HG02623 (cell line): ENCODE results near the gene TNPO2.

Source experiments
- ATAC-seq: cut with Tn5 transposase; IDR thresholded peaks from one replicate; pipeline ENCODE4 v1.9.1; 2021; ENCODE audit warnings: moderate library complexity; ENCODE audit not compliant: unreplicated experiment

Gene TNPO2

DNA sequence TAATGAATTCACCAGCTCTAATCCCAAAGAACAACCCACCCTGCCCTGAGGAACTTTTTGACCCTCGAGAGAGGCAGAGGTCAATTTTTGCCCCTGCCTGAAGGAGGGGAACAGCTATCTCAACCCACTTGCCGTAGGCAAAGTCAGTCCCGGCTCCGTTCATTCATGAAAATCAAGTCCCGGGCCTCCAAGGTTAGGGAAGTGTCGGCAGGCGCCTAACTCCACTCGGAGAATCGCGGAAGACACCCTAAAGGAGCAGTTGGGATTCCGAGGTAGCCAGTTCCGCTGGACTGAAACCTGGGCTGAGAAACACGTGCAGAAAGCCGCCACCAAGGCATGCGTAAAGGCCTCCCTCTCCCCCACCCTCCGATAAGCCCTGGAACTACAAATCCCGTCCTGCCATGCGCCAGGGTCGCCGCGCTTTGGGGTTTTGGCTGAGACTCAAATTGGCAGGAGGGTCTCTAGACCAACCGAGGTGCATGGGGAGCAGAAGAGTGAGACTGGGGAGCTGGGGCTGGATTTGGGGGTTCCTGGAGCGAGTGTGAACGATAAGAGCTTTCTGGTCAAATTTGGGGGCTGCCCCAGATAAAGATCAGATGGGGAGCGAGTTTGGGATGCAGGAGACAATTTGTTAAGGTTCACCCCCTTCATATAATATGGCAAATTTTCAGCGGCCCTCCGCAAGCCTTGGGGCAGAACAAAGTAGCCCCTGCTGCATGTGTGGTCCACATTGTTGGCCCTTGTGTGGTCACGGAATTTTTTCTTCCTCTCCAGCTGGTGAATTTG, at the start of gene TNPO2:
TSS of gene TNPO2 (minus strand) at position 292 of the 786 bp plus-strand sequence. CDS start 2,955 bp downstream, outside the sequence.
- ATAC-seq: no peak

DNA sequence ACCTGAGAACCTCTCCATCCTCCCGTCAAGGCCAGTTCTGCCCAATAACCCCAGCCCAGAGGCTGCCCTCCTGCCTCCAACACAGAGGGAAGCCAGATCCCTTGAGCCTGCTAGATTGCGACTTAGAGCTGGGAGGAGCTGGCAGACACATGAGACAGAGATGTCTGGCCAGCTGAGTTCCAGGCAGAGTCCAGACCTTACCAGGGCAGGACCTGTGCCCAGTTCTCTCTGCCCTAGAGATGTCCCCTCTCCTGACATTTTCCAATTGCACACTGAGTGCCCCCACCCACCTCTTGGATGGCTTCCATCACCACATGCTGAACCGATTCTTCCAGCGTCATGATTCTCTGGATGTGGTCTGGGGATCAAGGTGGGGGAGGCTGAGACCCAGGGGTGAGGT, 48.6 kb upstream of the TNPO2 start:
- ATAC-seq: no peak

DNA sequence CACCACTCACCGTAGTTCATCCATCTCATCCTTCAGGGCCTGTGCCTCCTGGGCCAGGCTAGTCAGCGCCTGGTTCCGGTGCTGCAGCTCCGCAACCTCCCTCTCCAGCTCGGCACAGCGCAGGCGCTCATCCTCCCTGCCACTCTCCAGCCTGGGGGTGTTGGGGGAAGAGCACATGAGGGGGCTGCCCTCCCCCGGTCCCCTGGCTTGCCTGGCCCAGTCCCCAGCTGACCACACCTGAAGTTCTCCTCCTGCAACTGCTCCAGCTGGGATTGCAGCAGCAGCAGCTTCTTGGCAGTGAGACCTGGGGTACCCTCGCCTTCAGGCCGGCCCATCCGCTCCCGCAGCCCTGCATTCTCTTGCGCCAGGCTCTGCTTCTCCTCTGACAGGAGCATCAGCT, 47.2 kb upstream of the TNPO2 start:
- no peak for ATAC-seq

- no peak for ATAC-seq
Observed at GRCh38 chr19:12769689-12770088, 46.0 kb upstream of the TNPO2 start.

- no peak for ATAC-seq
Observed at GRCh38 chr19:12767666-12768065, 43.9 kb upstream of the TNPO2 start.

- no peak for ATAC-seq
Observed at GRCh38 chr19:12767150-12767549, 43.4 kb upstream of the TNPO2 start.

DNA sequence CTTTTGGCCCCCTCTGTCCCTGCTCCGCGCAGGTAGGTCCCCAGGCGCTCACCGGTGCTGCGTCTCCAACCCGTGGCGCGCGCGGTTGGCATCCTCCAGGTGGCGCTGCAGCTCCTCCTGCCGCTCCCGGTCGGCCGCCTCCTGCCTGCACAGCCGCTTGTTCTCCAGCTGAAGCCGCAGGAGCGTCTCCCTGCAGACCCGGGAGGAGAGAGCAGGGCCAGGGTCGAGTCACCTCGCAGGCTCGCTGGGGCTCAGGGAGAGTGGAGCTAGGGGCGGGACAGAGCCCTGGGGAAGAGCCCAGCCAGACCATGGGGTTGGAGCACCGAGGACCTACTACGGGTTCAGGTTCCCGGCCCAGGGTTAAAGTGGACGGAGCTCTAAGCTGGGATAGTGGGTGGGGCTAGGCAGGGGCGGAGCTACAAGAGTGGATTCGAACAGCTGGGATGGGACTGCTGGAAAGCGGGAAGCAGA, 42.4 kb upstream of the TNPO2 start:
- no peak for ATAC-seq

GRCh38 chr19:12764698-12765097, 41.0 kb upstream of the TNPO2 start:
- no peak for ATAC-seq

GRCh38 chr19:12763100-12763499, 39.4 kb upstream of the TNPO2 start:
- no peak for ATAC-seq

GRCh38 chr19:12759686-12760085, 36.0 kb upstream of the TNPO2 start:
- ATAC-seq: no peak

DNA sequence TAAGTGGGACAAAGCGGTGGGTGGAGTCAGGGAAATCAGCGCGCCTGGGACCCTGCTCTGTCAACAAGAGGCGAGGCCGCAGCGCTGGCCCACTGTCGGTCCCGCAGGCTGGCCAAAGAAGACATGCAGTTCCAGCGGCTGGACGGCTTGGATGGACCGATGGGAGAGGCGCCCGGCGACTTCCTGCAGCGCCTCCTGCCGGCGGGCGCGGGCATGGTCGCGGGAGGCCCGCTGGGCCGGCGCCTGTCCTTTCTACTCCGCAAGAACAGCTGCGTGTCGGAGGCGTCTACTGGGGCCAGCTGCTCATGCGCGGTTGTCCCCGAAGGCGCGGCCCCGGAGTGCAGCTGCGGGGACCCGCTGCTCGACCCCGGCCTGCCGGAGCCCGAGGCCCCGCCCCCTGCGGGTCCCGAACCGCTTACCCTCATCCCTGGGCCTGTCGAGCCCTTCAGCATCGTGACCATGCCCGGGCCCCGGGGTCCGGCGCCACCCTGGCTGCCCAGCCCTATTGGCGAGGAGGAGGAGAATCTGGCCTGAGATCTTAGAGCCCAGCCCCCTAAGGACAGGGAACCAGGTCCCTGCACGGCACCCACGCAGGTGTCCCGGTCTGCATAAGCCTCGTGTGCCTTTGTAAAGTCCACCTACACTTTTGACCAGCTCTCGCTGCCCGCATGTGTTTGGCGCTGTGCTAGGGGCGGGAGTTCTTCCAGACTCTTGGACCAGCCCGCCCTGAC, 34.0 kb upstream of the TNPO2 start:
- ATAC-seq: no peak

GRCh38 chr19:12756150-12756883, 32.6 kb upstream of the TNPO2 start:
- ATAC-seq: no peak

DNA sequence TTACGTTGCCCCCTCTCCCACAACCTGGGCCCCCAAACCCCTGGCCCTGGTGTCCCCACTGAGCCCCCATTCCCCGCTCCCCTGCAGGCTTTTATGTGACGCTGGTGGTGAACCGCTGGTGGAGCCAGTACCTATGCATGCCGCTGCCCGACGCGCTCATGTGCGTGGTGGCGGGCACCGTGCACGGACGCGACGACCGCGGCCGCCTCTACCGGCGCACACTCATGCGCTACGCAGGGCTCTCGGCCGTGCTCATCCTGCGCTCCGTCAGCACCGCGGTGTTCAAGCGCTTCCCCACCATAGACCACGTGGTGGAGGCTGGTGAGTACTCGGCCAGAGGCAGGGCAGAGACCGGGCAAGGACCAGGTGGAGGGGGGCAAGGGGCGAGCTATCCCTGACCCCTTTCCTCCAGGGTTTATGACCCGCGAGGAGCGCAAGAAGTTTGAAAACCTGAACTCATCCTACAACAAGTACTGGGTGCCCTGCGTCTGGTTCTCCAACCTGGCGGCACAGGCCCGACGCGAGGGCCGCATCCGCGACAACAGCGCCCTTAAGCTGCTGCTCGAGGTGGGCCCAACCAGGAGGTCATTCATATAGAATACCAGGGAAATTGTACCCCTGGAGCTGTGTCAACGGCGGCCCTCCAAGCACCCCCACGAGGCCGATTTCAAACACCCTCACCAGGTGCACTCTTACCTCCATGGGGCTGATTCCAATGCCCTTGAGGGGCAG, 30.9 kb upstream of the TNPO2 start:
- no peak for ATAC-seq

- no peak for ATAC-seq
Observed at GRCh38 chr19:12752056-12752781, 28.5 kb upstream of the TNPO2 start.

- ATAC-seq: no peak
Observed at GRCh38 chr19:12751635-12752034, 27.9 kb upstream of the TNPO2 start, which contains the start of gene BEST2. Gene BEST2 (plus strand): TSS chr19:12751791. CDS start chr19:12752593, 802 bp downstream.

DNA sequence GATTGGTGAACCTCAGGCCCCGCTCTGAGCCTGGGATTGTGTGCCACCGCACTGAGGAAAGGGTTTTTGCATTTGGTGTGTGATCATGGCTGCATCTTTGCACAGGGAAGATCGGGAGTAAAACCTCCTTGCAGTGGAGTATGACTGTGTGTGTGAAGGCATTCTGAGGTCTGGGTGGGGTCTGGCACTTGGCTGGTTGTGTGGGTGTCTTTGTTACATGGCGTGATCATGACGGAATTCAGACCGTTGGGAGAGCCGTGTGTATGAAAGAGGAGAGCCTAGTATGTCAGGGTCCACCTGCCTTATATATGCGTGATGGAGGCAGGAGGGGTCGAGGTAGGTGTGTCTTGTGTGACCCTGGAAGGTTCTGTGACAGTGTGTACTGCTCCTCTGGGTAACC, 27.1 kb upstream of the TNPO2 start:
- no peak for ATAC-seq

GRCh38 chr19:12749938-12750521, 26.3 kb upstream of the TNPO2 start:
- no peak for ATAC-seq

DNA sequence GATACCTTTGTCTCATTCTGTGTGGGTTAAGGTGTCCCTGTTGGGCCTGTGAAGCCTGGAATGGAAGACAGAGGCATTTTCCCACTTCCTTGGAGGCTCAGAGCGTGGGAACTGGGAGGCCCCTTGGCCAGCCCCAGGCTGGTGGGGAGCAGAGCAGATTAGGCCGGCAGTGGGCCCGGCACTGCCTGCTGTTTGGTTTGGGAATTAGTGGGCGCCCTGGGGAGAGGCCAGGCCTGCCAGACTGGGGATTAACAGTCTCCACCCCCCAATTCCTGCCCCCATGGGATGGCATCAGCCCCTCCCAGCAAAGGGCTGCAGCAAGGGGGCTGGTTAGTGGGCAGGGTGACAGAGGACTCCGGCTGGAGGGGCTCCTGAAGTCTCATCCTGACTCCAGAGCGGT, 24.8 kb upstream of the TNPO2 start:
- no peak for ATAC-seq

GRCh38 chr19:12745166-12745897, 21.6 kb upstream of the TNPO2 start:
- no peak for ATAC-seq
